Aorta (tissue), 5 donors: Measurements from ENCODE around the gene FNDC4. TPM values are rescaled to one million over a fixed set of nuclear protein-coding genes. Genes with fewer than 3 reads are reported as not detected.
A peak's percentile ranks its signal among the peaks of the same experiment; 100 is the strongest.

Experiments
- ATAC-seq: fragments of 200-7000 bp; cut with Tn5 transposase; one replicate; pipeline ENCODE4 v1.9.1; 2022; ENCODE audit warnings: moderate library complexity; ENCODE audit not compliant: low FRiP score
- DNase-seq, 2 donors: peaks; one replicate each; pipeline ENCODE4 v3.0.0-alpha.2; 2020
- H3K27ac ChIP-seq, 2 donors: one replicate each; pipeline ENCODE4 v1.5.1; 2013; ENCODE audit warnings: low read length in 2 of 2, mild to moderate bottlenecking in 2 of 2, moderate library complexity in 2 of 2, control low read depth in 1 of 2, inconsistent platforms in 1 of 2, low read depth in 1 of 2
- H3K27me3 ChIP-seq, 2 donors: one replicate each; pipeline ENCODE4 v1.6.1; 2013; ENCODE audit warnings: control low read depth in 1 of 2, low read length in 1 of 2, mild to moderate bottlenecking in 1 of 2, moderate library complexity in 1 of 2; ENCODE audit not compliant: insufficient read depth in 2 of 2, control insufficient read depth in 1 of 2
- H3K36me3 ChIP-seq, 2 donors: one replicate each; pipeline ENCODE4 v1.6.1; 2013; ENCODE audit warnings: control low read depth in 1 of 2, low read length in 1 of 2, mild to moderate bottlenecking in 1 of 2; ENCODE audit not compliant: insufficient read depth in 2 of 2, control insufficient read depth in 1 of 2
- H3K4me1 ChIP-seq, 2 donors: one replicate each; pipeline ENCODE4 v1.6.1; 2013; ENCODE audit warnings: low read length in 2 of 2, control low read depth in 1 of 2, mild to moderate bottlenecking in 1 of 2, moderate library complexity in 1 of 2; ENCODE audit not compliant: insufficient read depth in 2 of 2, control insufficient read depth in 1 of 2
- H3K4me3 ChIP-seq, 2 donors: one replicate each; pipeline ENCODE4 v1.5.1; 2013; ENCODE audit warnings: low read length in 2 of 2, control low read depth in 1 of 2, mild to moderate bottlenecking in 1 of 2
- H3K9me3 ChIP-seq: one replicate; pipeline ENCODE4 v1.6.1; 2013; ENCODE audit warnings: mild to moderate bottlenecking, low read length; ENCODE audit not compliant: control insufficient read depth
- WGBS, 2 donors: extraction: QIAGEN DNeasy Blood & Tissue Kit; methylation state at CpG; one replicate each; pipeline ENCODE4 v1.1.7; 2013; 5-methylcytosine and 5-hydroxymethylcytosine counted together
- intact Hi-C, 2 donors: fragments of 100-400 bp; cut with DNase I; formaldehyde crosslinking; loops; one replicate each; pipeline versions ENCODE4 v1.14.2 to v1.15.0; 2022
- polyA plus RNA-seq, 2 donors: library from polyadenylated mRNA; stranded (reverse); fragments of 200-250 nt; gene quantifications; one replicate each; pipeline ENCODE4 v1.2.3, GENCODE V29; 2013
- total RNA-seq, 2 donors: library from RNA; stranded (reverse); fragmentation: NEBNext Ultra II Directional; extraction: Animal tissue kit (Norgen Biotek cat#: 25700); gene quantifications; one replicate each; pipeline ENCODE4 v1.2.1, GENCODE V29; 2021
- donor health status: healthy with polysubstance abuse.
- donor health status: Bipolar disorder and iron deficiency.
- donor health status: DM: no; HTN: no; CAD: no.
- donor health status: DM: no; HTN: no; CAD: no.
- donor health status: DM: yes; HTN: yes; CAD: no.

Gene FNDC4
- total and polyA plus RNA-seq, 4 donors = 12.1 to 39.0 (median 20.0) TPM

DNA sequence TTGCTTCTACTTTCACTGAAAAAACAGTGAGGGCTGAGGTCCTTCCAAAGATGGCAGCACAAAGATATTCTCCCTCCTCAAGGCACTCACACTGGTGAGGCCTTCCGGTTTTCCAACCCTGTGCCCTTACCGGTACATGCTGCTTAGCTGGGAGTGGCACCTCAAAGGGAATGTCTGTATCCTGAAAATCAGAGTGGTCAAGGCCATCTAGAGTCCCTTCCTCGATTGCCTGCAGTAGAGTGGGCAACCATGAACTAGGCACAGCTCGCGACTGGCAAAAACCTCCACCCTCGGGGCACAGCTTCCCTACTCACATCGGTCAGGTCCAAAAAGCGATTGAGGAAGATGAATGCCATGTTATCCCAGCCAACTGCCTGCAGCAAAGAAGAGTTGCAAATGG is 49.4 kb downstream of the FNDC4 start:
- H3K27me3 ChIP-seq = no peaks in the 10 kb centered on the region
- intact Hi-C loops = no loop called here
- H3K4me3 ChIP-seq = no peak overlapping the region
- ATAC-seq = no peak
- H3K36me3 ChIP-seq = peaks cover 5 to 9% of the 10 kb centered on the region in 2 donors
- DNase-seq = no peak
- H3K4me1 ChIP-seq = no peaks in the 10 kb centered on the region
- 90% methylated on average over 8 of the region's 8 CpGs for WGBS, 2 donors
- no peak overlapping the region for H3K27ac ChIP-seq
- H3K9me3 ChIP-seq = no peaks in the 10 kb centered on the region

DNA sequence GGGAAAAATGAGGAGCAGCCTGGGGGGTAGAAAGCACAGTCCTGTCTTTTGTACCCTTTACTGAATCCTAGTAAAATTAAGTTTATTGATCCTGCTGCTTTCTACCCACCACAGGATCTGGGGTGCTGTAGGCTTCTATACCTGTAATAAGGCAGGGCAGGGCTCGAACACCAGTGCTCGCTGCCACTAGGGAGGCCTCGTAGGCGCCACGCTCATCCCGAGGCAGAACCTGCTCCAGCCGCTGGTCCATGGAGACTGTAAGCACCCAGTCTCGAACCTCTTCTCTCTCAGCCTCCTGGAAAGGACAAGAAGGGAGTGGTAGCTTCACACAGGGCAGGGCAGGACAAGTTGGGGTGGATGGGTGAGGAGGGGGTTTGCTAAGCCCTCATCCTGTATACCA is 49.8 kb downstream of the FNDC4 start:
- Histone ChIP-seq H3K27ac (no peak overlapping the region), H3K9me3 (no peaks in the 10 kb centered on the region), H3K4me3 (no peak overlapping the region), H3K27me3 (no peaks in the 10 kb centered on the region), H3K4me1 (no peaks in the 10 kb centered on the region), H3K36me3 (peaks cover 5 to 11% of the 10 kb centered on the region in 2 donors)
- intact Hi-C loops = no loop called here
- no peak for DNase-seq
- 90% methylated on average over 8 of the region's 8 CpGs for WGBS, 2 donors
- no peak for ATAC-seq

DNA sequence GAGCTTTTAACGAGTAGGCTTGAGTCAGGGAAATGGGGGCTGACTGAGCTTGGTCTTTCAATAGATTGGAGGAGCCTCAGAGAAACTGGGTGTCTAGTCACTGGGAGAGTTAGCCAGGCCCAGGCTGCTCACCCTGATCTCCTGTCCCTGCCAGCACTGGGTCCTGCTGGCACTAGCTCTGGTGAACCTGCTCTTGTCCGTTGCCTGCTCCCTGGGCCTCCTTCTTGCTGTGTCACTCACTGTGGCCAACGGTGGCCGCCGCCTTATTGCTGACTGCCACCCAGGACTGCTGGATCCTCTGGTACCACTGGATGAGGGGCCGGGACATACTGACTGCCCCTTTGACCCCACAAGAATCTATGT is 52.1 kb downstream of the FNDC4 start:
- WGBS, 2 donors = 72 to 73% methylated on average over 6 of the region's 6 CpGs
- Histone ChIP-seq H3K4me1 (no peaks in the 10 kb centered on the region), H3K4me3 (no peak overlapping the region), H3K27me3 (no peaks in the 10 kb centered on the region), H3K9me3 (no peaks in the 10 kb centered on the region), H3K27ac (peak overlapping the region in 1 of 2 donors; percentile 16), H3K36me3 (peaks cover 0 to 9% of the 10 kb centered on the region in 2 donors)
- intact Hi-C loops = no loop called here
- ATAC-seq (no peak), DNase-seq (no peak)

DNA sequence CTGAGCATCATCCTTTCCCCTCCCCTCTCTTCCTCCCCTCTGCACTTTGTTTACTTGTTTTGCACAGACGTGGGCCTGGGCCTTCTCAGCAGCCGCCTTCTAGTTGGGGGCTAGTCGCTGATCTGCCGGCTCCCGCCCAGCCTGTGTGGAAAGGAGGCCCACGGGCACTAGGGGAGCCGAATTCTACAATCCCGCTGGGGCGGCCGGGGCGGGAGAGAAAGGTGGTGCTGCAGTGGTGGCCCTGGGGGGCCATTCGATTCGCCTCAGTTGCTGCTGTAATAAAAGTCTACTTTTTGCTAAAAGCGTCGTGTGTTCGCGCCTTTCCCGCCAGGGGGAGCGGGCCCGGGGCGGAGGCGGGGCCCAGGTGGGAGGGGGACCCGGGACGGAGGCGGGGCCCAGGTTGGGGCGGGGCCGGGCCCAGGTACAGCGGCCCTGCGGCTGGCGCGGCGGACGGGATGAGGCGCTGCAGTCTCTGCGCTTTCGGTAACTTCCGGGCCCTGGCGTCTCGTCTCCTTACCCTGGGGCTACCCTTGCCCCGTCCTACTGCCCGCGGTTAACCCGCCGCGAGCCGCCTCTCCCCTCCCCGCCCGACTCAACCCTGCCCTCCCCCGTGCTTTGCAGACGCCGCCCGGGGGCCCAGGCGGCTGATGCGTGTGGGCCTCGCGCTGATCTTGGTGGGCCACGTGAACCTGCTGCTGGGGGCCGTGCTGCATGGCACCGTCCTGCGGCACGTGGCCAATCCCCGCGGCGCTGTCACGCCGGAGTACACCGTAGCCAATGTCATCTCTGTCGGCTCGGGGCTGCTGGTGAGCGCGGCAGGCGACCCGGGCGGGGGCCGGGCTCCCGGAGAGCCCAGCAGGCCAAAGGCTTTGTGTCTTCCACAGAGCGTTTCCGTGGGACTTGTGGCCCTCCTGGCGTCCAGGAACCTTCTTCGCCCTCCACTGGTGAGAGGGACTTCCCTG is 52.8 kb downstream of the FNDC4 start, which contains the start of gene KRTCAP3:
KRTCAP3 (plus strand) TSS at position 424 of the 962 bp plus-strand sequence; CDS start at position 456, 32 bp downstream.
- 27 to 37% methylated on average over 57 to 80 of the region's 80 CpGs for WGBS, 2 donors
- no peak within 1 kb of the TSS for H3K4me3 ChIP-seq
- peak within 1 kb of the TSS in 1 of 2 donors; percentile 16 for H3K27ac ChIP-seq
- no peaks in the 10 kb centered on the region for H3K27me3 ChIP-seq
- intact Hi-C loops = no loop called here
- ATAC-seq (peak; percentile 51), DNase-seq (no peak)
- no peaks in the 10 kb centered on the region for H3K4me1 ChIP-seq
- H3K36me3 ChIP-seq = peaks cover 0 to 10% of the 10 kb centered on the region in 2 donors
- H3K9me3 ChIP-seq = no peaks in the 10 kb centered on the region

Other genes with a start within 250 kb of the FNDC4 start
- gene SLC30A3, start 232.2 kb downstream of the FNDC4 start, total RNA-seq = 1 to 10 TPM in 1 of 2 donors, under 1 TPM in 1; 0.78 to 1.8 TPM
- gene SLC30A3, start 232.2 kb downstream of the FNDC4 start, polyA plus RNA-seq = 10 to 100 TPM in 1 of 2 donors, 1 to 10 TPM in 1; 4.0 to 20.2 TPM
- not detected for gene DNAJC5G, start 219.8 kb downstream of the FNDC4 start, total RNA-seq
- gene DNAJC5G, start 219.8 kb downstream of the FNDC4 start, polyA plus RNA-seq = 1 to 10 TPM; 2.3 TPM
- under 1 TPM; 0.18 to 0.39 TPM for gene TRIM54, start 212.8 kb downstream of the FNDC4 start, total RNA-seq
- gene TRIM54, start 212.8 kb downstream of the FNDC4 start, polyA plus RNA-seq = 1 to 10 TPM; 1.4 to 5.0 TPM
- 1 to 10 TPM; 1.2 to 2.2 TPM for gene UCN, start 186.8 kb downstream of the FNDC4 start, total RNA-seq
- gene UCN, start 186.8 kb downstream of the FNDC4 start, polyA plus RNA-seq = 1 to 10 TPM in 1 of 2 donors, not detected in 1; 1.3 TPM
- gene MPV17, start 172.1 kb downstream of the FNDC4 start, total RNA-seq = 10 to 100 TPM; 49.9 to 68.7 TPM
- 10 to 100 TPM; 47.5 to 80.6 TPM for gene MPV17, start 172.1 kb downstream of the FNDC4 start, polyA plus RNA-seq
- gene GTF3C2, start 138.4 kb downstream of the FNDC4 start, total RNA-seq = 10 to 100 TPM; 42.7 to 60.9 TPM
- gene GTF3C2, start 138.4 kb downstream of the FNDC4 start, polyA plus RNA-seq = 10 to 100 TPM; 17.0 to 20.3 TPM
- gene EIF2B4, start 124.9 kb downstream of the FNDC4 start, total RNA-seq = 10 to 100 TPM; 32.2 to 42.7 TPM
- 10 to 100 TPM; 36.3 to 87.1 TPM for gene EIF2B4, start 124.9 kb downstream of the FNDC4 start, polyA plus RNA-seq
- gene SNX17, start 124.6 kb downstream of the FNDC4 start, total RNA-seq = 10 to 100 TPM; 77.8 to 90.5 TPM
- gene SNX17, start 124.6 kb downstream of the FNDC4 start, polyA plus RNA-seq = 10 to 100 TPM; 79.4 to 92.6 TPM
- 10 to 100 TPM; 15.3 to 18.7 TPM for gene ZNF513, start 114.5 kb downstream of the FNDC4 start, total RNA-seq
- 10 to 100 TPM in 1 of 2 donors, 1 to 10 TPM in 1; 5.5 to 32.7 TPM for gene ZNF513, start 114.5 kb downstream of the FNDC4 start, polyA plus RNA-seq
- 10 to 100 TPM; 39.5 to 42.7 TPM for gene PPM1G, start 85.6 kb downstream of the FNDC4 start, total RNA-seq
- 10 to 100 TPM; 37.3 to 40.7 TPM for gene PPM1G, start 85.6 kb downstream of the FNDC4 start, polyA plus RNA-seq
- gene NRBP1, start 66.6 kb downstream of the FNDC4 start, total RNA-seq = 10 to 100 TPM; 94.5 to 99.8 TPM
- gene NRBP1, start 66.6 kb downstream of the FNDC4 start, polyA plus RNA-seq = 10 to 100 TPM; 51.2 to 81.2 TPM
- 1 to 10 TPM; 1.8 to 2.4 TPM for gene KRTCAP3, start 52.8 kb downstream of the FNDC4 start, total RNA-seq
- gene KRTCAP3, start 52.8 kb downstream of the FNDC4 start, polyA plus RNA-seq = 10 to 100 TPM in 1 of 2 donors, 1 to 10 TPM in 1; 3.9 to 13.9 TPM
- 10 to 100 TPM; 24.8 to 45.7 TPM for gene IFT172, start 5.5 kb downstream of the FNDC4 start, total RNA-seq
- gene IFT172, start 5.5 kb downstream of the FNDC4 start, polyA plus RNA-seq = 10 to 100 TPM in 1 of 2 donors, 1 to 10 TPM in 1; 8.1 to 64.9 TPM
- 1 to 10 TPM in 1 of 2 donors, under 1 TPM in 1; 0.69 to 2.4 TPM for gene GCKR, start 1.6 kb upstream of the FNDC4 start, total RNA-seq
- gene GCKR, start 1.6 kb upstream of the FNDC4 start, polyA plus RNA-seq = 1 to 10 TPM in 1 of 2 donors, under 1 TPM in 1; 0.13 to 7.7 TPM
- gene ZNF512, start 87.8 kb upstream of the FNDC4 start, total RNA-seq = 10 to 100 TPM; 29.5 to 41.7 TPM
- 10 to 100 TPM; 12.1 to 21.2 TPM for gene ZNF512, start 87.8 kb upstream of the FNDC4 start, polyA plus RNA-seq
- 1 to 10 TPM; 2.2 to 3.6 TPM for gene CCDC121, start 133.8 kb upstream of the FNDC4 start, total RNA-seq
- 1 to 10 TPM; 2.4 to 4.5 TPM for gene CCDC121, start 133.8 kb upstream of the FNDC4 start, polyA plus RNA-seq
- gene GPN1, start 133.8 kb upstream of the FNDC4 start, total RNA-seq = 10 to 100 TPM; 16.4 to 21.9 TPM
- 10 to 100 TPM; 20.5 to 24.8 TPM for gene GPN1, start 133.8 kb upstream of the FNDC4 start, polyA plus RNA-seq
- 10 to 100 TPM; 25.2 to 32.1 TPM for gene SUPT7L, start 168.4 kb upstream of the FNDC4 start, total RNA-seq
- 10 to 100 TPM in 1 of 2 donors, 1 to 10 TPM in 1; 9.4 to 45.5 TPM for gene SUPT7L, start 168.4 kb upstream of the FNDC4 start, polyA plus RNA-seq
- gene SLC4A1AP, start 168.7 kb upstream of the FNDC4 start, total RNA-seq = 10 to 100 TPM; 17.8 to 19.7 TPM
- 10 to 100 TPM; 10.3 to 16.1 TPM for gene SLC4A1AP, start 168.7 kb upstream of the FNDC4 start, polyA plus RNA-seq